PFSK-1 (cell line): Measurements from ENCODE around the gene SERPINA5.

ENCODE experiments used
- FOXP2 ChIP-seq: optimal IDR thresholded peaks from 2 replicates; pipeline ENCODE3; 2011; ENCODE audit warnings: borderline replicate concordance, control low read depth, inconsistent platforms; ENCODE audit not compliant: insufficient read depth; ENCODE audit errors: extremely low read length, extremely low read depth
- POLR2AphosphoS5 ChIP-seq: IDR thresholded peaks from 2 replicates; pipeline ENCODE4 v1.6.1; 2012; ENCODE audit warnings: low read depth, mild to moderate bottlenecking, control low read depth, low read length, moderate library complexity
- SIN3A ChIP-seq: IDR thresholded peaks from 2 replicates; pipeline ENCODE4 v1.6.1; 2012; ENCODE audit warnings: mild to moderate bottlenecking, low read length, moderate library complexity, borderline replicate concordance; ENCODE audit not compliant: insufficient read depth
- TAF1 ChIP-seq: IDR thresholded peaks from 2 replicates; pipeline ENCODE4 v1.6.1; 2012; ENCODE audit warnings: low read length, control low read depth, borderline replicate concordance; ENCODE audit not compliant: insufficient read depth
- TF ChIP-seq, protein P1 (sequence below), 2 experiments: IDR thresholded peaks; 2 replicates each; pipeline versions ENCODE4 v1.6.1 to v1.8.0; 2011 to 2012; ENCODE audit warnings: low read depth in 2 of 2, low read length in 2 of 2, control low read depth in 1 of 2, inconsistent platforms in 1 of 2, mild to moderate bottlenecking in 1 of 2, moderate library complexity in 1 of 2; ENCODE audit not compliant: insufficient read depth in 1 of 2

SERPINA5 gene

DNA sequence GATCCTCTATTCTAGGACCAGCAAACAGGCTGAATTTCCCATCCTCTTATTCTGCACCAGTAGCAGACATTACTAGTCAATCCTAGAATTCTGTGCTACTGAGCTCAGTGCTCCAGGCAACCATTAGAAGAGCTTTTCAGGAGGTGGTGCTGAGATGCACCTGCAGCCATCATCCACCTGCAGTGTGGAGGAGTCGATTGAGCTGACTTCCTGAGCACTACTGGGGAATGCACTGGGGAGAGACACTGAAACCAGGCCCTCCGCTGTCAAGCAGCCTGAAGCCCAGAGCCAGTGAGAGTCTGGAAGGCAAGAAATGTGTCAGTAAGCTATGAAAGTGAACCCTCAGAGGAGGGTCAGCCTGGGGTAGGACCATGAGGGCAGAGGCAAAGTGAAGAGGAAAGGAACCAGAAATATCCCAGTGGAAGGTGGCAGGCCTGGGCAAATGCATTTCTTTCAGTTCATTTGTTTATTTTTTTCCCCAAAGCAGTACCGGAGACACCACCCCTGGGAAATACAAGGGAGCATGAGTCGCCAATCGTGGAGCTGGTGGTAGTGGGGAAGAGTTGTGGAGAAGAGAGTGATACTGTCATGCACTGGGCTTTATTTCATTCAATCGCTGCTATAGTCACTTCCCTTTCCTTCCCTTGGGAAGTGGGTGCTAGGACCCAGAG lies 43.0 kb upstream of the SERPINA5 start:
- TF ChIP-seq, protein P1, sequence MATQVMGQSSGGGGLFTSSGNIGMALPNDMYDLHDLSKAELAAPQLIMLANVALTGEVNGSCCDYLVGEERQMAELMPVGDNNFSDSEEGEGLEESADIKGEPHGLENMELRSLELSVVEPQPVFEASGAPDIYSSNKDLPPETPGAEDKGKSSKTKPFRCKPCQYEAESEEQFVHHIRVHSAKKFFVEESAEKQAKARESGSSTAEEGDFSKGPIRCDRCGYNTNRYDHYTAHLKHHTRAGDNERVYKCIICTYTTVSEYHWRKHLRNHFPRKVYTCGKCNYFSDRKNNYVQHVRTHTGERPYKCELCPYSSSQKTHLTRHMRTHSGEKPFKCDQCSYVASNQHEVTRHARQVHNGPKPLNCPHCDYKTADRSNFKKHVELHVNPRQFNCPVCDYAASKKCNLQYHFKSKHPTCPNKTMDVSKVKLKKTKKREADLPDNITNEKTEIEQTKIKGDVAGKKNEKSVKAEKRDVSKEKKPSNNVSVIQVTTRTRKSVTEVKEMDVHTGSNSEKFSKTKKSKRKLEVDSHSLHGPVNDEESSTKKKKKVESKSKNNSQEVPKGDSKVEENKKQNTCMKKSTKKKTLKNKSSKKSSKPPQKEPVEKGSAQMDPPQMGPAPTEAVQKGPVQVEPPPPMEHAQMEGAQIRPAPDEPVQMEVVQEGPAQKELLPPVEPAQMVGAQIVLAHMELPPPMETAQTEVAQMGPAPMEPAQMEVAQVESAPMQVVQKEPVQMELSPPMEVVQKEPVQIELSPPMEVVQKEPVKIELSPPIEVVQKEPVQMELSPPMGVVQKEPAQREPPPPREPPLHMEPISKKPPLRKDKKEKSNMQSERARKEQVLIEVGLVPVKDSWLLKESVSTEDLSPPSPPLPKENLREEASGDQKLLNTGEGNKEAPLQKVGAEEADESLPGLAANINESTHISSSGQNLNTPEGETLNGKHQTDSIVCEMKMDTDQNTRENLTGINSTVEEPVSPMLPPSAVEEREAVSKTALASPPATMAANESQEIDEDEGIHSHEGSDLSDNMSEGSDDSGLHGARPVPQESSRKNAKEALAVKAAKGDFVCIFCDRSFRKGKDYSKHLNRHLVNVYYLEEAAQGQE (IDR thresholded peaks at IDR 0.05; ENCODE audit: insufficient read depth in 1 of 2, low read depth in 2 of 2, low read length in 2 of 2): no peak
- no peak for TF ChIP-seq TAF1

DNA sequence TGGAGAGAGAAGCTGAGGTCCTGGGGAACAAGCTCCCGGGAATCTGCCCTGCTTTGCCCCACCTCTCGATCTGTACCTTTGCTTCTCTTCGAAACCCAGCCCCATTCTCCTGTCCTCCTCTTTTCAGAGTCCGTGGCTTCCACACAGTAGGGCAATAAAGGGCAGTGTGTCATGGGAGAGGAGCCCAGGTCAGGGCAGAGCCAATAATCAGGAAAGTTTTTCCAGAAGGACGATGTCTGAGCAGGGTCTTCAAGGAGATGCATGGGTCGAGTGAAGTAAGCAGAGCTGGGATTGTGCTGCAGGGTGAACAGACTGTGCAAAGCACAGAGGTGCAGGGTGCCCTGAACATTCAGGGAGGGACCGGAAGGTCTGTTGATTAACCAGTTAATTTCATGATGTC lies 42.0 kb upstream of the SERPINA5 start:
- TF ChIP-seq POLR2AphosphoS5 (no peak), TAF1 (no peak), SIN3A (no peak), FOXP2 (no peak)
- TF ChIP-seq, protein P1 (IDR thresholded peaks at IDR 0.05; ENCODE audit: insufficient read depth in 1 of 2, low read depth in 2 of 2, low read length in 2 of 2): no peak

DNA sequence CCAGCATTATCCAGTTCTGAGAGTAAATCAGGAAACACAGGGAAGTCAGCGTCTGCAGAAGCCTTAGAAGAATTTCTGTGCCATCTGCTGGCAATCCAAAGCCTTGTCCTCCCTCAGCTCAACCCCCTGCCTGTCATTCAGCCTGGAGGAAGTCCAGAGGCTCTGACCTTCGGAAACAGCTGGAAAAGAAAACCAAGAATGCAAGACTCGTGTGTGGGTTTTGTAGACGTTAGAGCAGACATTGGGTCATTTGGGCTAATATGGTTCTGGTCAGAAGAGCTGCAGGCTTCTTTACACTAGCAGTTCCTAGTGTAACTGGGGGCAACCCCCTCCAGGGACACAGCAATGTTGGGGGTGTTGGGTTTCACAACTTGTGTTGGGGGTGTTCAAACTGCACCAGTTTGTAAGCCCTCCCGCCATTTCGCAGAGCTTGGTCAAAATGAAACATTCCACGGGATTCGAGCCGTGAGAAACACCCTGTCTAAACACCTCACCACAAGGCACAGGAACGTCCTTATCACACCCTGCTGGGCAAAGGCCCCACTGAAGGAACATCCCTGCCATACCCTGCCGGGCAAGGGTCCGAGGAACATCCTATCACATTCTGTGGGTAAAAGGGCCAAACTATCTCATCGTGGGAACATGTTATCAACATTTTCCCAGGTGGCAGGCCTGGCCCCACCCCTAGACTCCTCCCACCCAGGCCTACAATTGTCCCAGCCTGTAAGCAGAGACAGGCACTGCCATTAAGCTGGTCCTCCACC lies 41.0 kb upstream of the SERPINA5 start:
- TF ChIP-seq, protein P1 (IDR thresholded peaks at IDR 0.05; ENCODE audit: insufficient read depth in 1 of 2, low read depth in 2 of 2, low read length in 2 of 2): no peak
- no peak for TF ChIP-seq SIN3A
- TF ChIP-seq FOXP2: no peak
- TF ChIP-seq TAF1: no peak
- TF ChIP-seq POLR2AphosphoS5: no peak

DNA sequence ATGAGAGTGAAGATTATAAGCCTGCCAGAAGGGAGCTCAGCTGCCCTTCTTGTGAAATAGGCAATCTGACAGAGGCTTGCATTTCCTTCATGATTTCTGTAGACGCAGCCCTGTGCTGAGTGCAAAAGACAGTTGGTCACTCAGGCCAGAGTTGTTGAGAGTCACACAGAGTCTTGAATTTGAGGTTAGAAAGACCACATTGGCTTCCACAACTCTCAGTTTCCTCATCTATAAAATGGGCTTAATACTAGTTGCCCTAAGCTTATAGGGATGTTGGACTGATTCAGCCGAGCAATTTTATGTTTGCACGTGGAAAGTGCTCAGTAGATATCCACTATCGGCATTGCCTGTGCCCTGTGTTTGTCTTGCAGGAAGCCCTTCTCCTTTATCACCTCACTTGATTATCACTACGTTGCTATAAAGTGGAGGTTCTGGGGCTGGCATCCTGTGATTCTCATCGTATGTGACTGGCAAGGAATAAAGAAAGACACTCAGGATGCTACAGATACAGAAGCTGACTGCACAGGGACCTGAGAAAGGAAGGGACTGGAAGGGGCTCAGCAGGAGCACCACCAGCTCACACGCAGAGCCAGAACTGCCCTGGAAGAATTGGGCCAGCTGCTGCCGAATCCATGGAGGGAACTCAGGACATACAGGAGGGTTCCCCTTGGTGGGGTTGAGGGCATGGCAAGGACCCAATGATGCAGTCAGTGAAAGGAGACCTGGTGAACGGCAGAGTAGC lies 39.8 kb upstream of the SERPINA5 start:
- no peak for TF ChIP-seq SIN3A
- TF ChIP-seq POLR2AphosphoS5: no peak
- TF ChIP-seq, protein P1 (IDR thresholded peaks at IDR 0.05; ENCODE audit: insufficient read depth in 1 of 2, low read depth in 2 of 2, low read length in 2 of 2): no peak
- no peak for TF ChIP-seq FOXP2
- TF ChIP-seq TAF1: no peak
